Glomerular endothelial cell (primary cell): ENCODE data around the gene SLC39A10. TPM values are rescaled to one million over a fixed set of nuclear protein-coding genes. Genes with fewer than 3 reads are reported as not detected.

Experiments
- DNase-seq: peaks from one replicate; pipeline ENCODE4 v3.0.0-alpha.2; 2011; ENCODE audit warnings: low read depth, low spot score; ENCODE audit errors: extremely low read depth
- total RNA-seq: library from RNA; depleted of rRNA; stranded (reverse); fragments of >200 nt; gene quantifications from 2 replicates; pipeline ENCODE4 v1.2.3, GENCODE V29; 2015

The SLC39A10 gene
- total RNA-seq, 1 donor from 2014 or later, result 45.3 TPM

DNA sequence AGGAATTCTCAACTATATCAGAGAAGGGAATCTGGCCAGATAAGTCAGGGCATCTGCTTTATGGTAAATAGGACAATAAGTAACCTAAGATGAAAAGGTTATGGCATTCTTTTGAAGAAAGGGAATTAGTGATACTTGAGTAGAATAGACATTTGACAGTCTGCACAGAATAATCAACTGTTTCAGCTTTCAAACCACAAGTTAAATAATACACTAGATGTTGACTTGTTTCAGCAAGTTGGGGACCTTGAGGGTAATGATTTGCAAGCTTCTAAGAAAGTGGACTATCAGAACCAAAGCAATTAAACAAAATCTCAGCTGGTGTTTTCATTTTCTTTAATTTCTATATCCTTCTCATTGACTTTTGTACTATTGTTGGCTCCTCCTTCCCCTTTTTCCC is 54.5 kb downstream of the SLC39A10 start:
- DNase-seq, result no peak

DNA sequence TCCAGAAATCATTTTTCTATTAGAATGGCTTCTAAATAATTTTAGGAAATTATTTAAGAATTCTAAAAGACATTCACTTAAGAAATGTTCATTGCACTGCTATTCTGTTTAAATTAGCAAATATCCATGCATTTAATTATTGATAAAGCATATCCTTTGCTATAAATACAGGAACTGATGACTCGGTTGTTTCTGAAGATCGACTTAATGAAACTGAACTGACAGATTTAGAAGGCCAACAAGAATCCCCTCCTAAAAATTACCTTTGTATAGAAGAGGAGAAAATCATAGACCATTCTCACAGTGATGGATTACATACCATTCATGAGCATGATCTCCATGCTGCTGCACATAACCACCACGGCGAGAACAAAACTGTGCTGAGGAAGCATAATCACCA is 59.4 kb downstream of the SLC39A10 start:
- DNase-seq, result no peak

DNA sequence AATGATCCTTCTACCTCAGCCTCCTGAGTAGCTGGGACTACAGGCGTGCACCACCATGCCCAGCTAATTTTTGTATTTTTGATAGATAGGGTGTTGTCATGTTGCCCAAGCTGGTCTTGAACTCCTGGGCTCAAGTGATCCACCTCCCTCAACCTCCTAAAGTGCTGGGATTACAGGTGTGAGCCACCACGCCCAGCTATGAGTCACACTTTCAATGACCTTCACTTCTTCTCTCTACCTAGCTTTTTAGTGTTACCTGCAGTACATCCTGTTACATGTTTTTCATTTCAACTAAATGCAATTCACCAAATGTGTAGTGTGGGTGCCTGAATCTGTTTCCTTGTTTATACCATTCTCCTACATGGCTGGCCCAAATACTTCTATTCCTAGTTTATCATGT is 64.0 kb downstream of the SLC39A10 start:
- no peak for DNase-seq

DNA sequence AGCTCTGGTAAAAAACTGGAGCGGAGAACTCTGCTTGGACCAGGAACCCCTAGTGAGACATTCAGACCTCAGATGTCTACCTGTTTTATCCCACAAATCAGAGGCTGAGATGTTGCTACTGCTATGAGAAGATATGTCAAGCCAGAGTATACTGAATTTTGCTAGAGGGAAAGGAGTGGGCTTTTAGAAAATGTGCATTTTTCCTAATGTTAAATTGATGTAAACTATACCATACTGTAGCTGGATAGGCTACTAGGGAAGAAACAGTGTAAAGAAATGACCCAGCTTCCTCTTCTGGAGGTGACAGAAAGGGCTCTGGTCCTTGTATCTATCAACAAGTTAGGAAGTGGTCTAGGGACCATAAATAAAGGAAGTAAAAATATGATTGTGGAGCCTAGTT is 65.0 kb downstream of the SLC39A10 start:
- DNase-seq, result no peak

DNA sequence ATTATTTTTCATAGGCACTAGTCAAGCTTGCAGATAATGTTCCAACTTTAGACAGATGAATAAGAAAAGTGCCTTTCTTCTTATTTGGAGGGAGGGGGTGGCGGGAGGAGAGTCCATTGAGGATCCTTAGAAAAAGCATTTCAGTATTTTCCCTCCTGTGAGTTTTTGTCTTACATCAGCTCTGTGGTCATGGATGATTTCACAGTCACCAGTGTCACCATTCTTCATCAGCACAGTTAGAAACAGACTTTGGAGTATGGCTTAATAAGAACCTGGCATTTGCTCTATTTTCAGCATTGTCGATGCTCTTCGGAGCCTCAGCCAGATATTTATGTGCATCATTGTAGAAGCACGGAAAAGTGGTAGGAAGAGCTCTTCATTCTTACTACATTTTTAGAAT is 70.1 kb downstream of the SLC39A10 start:
- DNase-seq, result no peak

DNA sequence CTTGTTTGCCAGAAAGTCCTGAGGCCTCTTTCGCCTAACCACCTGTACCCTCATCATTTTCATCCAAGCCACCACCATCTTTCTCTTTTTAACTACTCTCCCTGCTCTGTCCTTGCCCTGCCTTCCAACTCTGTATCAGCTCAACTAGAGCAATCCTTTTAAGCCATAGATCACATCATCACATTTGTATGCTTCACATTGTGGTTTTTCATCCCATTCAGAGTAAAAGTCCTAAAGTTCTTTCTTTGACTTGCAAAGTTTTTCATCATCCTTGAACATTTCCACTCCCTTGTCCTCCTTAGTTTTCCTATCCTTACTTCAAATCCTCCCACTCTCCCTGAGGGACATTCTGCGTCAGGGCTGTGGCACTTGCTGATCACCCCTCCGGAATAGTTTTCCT is 73.9 kb downstream of the SLC39A10 start:
- no peak for DNase-seq

DNA sequence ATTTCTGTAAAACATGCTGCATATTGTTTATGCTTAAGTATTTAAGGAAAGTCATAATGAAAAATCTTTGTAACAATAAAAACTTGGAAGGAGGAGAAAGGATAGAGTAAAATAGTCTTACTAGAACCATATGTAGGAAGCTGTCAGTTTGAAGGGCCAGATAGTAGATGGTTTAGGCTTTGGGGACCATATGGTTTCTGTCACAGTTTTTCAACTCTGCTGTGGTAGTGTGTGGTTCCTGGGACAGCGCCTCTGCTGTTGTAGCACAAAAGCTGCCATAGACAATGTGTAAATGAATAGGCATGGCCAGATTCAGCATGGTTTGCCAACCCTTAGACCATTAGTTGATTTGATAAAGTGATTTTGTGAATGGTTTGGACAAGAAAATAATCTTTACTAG is 75.5 kb downstream of the SLC39A10 start:
- no peak for DNase-seq

DNA sequence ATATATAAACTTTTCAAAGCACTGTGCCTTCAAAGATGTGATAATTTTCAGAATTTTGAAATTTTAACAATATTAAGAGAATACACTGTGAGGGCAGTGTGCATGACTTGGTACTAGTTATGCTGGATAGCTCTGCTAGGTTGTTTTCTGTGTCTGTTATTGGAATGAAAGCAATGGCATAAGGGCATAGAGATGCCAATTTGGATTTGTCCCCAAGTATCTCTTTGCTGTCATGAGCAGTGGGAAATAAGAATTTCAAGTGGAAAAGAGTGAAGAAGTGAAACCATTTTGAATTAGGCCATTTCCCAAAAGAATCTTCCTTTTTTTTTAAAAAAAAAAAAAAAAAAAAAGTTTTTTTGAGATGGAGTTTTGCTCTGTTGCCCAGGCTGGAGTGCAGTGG is 76.8 kb downstream of the SLC39A10 start:
- no peak for DNase-seq

DNA sequence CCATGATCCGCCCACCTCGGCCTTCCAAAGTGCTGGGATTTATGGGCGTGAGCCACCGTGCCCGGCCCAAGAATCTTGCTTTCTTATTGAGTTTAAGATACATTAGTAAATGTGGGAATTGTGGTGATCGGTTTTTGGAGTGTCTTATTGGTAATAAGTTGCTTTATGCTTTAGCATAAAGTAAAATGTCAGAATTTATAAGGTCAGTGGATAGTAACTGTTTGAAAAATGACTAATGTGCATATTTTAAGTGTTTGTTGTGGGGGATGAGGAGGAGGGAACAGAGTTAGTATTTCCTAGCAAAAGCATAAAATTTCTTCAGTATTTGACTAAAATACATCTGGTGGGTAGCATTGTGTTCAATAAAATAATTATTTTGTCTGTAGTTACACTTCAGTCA is 77.4 kb downstream of the SLC39A10 start:
- DNase-seq, result no peak

DNA sequence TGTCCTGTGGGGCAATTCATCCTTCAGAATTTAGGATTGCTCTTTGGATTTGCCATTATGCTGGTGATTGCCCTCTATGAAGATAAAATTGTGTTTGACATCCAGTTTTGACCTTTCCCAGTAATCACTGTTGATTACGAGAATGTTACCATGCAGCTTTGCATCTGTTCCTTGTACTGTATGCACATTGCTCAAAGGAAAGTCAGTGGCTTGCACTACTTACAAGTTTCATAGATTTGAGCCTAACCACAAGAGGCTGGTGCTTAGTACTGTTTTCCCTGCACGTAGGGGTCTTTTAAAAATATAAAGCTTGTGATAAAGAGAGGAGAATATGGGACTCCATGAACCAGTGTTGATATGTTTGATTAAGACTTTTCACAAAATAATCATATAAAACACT is 77.9 kb downstream of the SLC39A10 start:
- no peak for DNase-seq

DNA sequence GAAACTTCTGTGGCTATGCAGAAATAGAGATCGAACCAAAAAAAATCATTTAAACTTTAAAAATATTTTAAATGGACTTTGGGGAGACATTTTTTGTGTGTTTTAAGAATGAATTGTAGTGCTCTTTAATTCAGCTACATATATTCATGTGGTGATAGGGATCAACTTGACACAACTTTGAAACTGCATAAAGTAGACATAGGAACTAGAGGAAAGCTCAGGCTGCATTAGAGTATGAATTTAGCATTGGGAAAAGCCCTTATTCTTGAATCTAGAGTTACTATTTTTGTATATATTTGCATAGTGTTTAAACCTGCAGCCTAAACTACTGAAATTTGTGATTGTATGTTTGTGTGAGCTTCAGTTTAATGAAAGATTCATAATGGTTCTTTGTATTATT is 78.3 kb downstream of the SLC39A10 start:
- no peak for DNase-seq

DNA sequence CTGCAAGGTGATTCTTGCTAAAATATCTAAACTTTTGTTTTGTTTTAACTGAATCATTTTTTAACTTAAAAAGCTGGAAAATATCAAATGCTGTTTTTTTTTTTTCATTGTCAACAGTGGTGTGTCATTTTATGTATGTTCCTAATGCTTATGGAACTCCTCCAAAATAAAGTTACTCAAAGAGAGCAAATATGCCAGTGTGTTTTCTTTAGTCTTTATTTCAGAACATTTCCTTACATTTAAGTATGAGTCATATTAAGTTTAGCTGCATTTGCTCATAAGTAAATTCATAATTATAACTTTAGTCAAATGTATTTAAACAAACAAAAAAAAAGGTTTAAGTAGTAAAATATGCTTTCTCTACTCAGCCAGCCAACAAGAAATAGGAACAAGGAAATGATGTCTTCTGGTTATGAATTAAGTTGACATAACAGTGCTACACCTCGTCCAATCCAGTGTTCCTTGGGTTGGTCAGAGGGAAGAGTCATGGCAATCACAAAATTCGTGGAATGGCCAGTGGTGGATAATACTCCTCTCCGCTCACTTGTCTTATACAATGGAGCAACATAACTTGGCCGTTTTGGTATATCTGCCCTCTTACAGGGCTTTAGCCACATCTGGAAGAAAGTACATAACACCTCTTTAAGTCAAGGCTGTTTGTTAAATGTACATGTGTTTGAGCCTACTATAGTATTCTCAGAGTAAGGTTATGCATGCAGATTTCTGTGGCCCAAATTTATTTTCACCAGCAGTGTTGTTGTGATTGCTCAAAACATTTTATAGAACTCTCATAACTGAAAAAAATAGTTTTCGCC is 80.7 kb downstream of the SLC39A10 start:
- DNase-seq, result peak; percentile 5

DNA sequence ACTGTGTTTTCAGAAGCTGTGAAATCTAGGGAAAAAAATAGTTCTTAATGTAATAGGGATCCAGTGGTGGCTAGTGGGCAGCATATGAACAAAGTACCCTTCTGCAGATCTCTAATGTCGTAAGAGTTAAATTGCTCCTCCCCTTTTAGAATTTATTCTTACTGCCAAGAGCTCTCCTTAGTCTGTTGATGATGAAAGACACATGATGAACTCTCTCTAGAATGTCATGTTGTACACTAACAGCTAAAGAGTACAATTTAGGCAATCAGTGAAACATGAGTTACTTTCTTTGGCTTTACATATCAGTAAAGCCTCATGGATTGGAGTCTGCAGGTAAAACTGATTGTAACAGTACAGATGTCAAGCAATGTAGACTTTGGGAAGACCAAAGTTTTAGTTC is 84.2 kb downstream of the SLC39A10 start:
- DNase-seq, result no peak

DNA sequence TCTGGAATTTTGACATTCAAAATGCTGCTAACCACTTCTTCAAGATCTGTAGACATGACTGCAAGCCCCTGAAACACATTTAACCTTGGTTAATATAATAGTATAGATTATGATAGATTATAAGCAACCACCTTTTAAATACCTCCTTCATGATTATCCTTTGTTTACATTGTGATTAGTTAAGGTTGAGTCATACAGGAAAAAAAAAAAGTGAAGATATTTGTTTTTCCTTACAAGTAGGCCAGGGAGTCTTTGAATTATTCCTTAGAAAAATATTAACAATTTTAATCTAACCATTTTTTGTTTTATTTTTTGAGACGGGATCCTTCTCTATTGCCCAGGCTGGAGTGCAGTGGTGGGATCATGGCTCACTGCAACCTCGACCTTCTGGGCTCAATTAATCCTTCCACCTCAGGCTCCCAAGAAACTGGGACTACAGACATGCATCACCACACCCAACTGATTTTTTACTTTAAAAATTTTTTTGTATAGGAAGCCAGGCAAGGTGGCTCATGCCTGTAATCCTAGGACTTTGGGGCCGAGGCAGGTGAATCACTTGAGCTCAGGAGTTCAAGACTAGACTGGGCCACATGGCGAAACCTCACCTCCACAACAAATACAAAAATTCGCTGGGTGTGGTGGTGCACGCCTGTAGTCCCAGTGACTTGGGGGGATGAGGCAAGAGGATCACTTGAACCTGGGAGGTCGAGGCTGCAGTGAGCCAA is 99.4 kb downstream of the SLC39A10 start:
- DNase-seq, result no peak

DNA sequence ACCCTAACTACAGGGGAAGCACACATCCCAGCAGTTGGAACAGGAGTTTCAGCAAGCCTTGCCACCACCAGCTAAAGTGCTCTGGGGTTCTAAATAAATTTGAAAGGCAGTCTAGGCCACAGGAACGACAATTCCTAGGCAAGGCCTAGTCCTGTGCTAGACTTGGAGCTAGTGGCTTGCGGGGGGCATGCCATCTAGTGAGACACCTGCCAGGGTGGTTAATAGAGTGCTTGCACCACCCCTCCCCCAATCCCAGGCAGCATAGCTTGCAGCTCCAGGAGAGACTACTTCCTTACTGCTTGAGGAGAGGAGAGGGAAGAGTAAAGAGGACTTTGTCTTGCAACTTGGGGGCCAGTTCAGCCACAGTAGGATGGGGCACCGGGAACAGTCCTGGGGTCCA is 101.8 kb downstream of the SLC39A10 start:
- no peak for DNase-seq

DNA sequence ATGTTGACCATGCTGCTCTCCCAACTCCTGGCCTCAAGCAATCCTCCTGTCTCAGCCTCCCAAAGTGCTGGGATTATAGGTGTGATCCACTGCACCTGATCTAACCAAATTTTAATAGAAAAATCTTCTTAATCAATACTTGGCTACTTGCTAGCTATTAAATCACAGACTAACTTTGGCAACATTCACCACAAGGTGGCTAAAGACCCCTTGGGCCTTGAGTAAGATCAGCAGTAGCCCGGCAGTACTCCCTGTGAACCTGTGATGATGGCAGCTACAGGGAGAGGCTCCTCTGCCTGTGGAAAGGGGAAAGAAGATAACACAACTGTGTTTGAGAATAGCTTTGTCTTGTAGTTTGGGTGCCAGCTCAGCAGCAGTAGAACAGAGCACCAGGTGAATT is 102.9 kb downstream of the SLC39A10 start:
- no peak for DNase-seq

DNA sequence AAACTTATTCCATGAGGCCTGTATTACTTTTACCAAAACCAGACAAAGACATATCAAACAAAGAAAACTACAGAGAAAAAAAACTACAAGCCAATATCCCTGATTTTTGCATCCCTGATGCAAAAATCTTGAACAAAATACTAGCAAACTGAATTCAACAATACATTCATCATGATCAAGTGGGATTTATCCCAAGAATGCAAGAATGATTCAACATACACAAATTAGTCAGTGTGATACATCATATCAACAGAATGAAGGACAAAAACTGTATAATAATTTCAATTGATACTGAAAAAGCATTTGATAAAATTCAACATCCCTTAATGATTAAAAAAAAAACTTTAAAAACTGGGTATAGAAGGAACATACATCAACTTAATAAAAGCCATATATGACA is 106.8 kb downstream of the SLC39A10 start:
- DNase-seq, result no peak

DNA sequence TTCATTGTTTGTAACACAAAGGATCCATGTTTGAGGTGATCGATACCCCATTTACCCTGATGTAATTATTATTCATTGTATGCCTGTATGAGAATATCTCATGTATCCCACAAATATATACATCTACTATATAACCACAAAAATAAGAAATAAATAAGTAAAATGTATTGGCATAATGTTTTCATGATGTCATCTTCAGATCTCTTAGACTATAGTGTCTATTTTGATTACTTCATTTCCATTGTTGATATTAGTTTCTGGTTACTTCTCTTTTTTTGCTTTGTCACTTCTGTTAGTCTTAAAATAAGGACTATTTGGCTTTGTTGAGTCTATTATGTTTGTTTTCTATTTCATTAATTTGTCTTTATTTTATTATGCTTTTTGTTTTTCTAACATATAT is 109.7 kb downstream of the SLC39A10 start:
- no peak for DNase-seq

DNA sequence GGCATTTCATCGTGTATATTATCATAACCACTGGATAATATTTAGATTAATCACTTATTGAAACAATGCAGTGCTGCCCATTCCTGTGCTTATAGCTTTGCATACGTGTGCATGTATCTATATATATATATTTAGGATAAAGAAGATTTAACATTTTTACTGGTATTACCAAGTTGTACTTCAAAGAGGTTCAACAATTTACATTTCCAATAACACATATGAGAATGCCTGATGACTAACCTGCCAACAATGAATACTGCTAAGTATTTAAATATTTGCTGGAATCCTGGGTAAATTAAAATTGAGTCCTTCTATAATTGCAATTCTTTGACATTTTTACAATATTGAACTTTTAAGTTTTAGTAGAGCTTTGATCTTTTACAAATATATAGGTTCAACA is 111.4 kb downstream of the SLC39A10 start:
- no peak for DNase-seq

DNA sequence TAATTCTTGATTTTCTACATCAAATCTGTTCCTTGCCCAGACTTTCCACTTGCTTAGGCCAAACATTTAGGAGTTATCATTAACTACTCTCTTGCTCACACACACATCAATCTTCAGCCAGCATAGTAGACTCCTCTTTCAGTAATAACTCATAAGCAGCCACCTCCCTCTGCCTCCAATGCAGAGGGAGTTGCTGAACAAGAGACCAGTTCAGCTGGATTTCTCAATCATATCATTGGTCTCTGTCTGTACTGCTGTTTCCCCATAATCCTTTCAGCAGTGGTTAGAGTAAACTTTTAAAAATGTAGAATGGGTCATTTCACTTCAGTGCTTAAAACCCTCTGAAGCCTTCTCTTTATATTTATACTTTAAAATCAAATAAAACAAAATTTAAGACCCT is 112.9 kb downstream of the SLC39A10 start:
- no peak for DNase-seq

DNA sequence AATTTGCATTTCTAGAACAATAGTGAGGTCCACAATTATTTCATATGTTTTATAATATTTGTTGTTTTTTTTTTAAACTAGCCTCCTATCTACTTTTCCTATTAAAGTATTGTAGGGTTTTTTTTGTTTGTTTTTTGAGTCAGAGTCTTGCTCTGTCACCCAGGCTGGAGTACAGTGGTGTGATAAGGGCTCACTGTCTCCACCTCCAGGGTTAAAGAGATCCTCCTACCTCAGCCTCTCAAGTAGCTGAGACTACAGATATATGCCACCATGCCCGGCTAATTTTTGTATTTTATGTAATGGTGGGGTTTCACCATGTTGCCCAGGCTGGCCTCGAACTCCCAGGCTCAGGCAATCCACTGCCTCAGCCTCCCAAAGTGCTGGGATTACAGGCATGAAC is 122.5 kb downstream of the SLC39A10 start:
- no peak for DNase-seq

DNA sequence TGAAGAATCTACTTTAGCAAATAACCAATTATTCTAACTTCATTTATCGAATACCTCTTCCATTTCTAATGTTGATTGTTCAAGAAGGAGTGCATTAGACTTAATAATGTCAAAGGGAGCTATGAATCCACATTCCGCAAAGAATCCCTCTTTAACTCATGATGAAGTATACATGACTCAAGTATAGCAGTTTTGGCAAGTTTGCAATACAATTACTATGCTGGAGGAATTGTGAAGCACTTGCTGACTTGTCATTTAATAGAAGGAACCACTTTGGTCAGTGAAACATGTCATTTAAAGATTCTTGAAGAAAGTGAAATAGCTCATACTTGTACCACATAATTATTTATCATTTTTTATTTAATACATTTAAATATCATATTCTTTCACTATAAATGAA is 125.1 kb downstream of the SLC39A10 start:
- no peak for DNase-seq
